HCT116 (cell line): ENCODE data around the gene KCND3.

ENCODE experiments used
- CEBPB ChIP-seq: IDR thresholded peaks from 2 replicates; pipeline ENCODE4 v1.6.1; 2012; ENCODE audit warnings: low read depth
- CTCF ChIP-seq, 3 experiments: fragments of 200-600 bp in 1 of 3; sonication (generic) in 1 of 3; IDR thresholded peaks in 2 of 3; conservative IDR thresholded peaks in 1 of 3; 2 replicates each; pipeline ENCODE4 v1.5.1; 2012 to 2017; ENCODE audit warnings: low read depth in 2 of 3, low read length in 2 of 3, antibody characterized with exemption in 1 of 3, borderline replicate concordance in 1 of 3, control low read depth in 1 of 3, mild to moderate bottlenecking in 1 of 3, mixed read lengths in 1 of 3, mixed run types in 1 of 3, moderate library complexity in 1 of 3; ENCODE audit not compliant: insufficient read depth in 1 of 3
- EZH2 ChIP-seq: fragments of 200-600 bp; sonication (generic); IDR thresholded peaks from 2 replicates; pipeline ENCODE4 v1.6.1; 2017; ENCODE audit warnings: antibody characterized with exemption, mixed run types
- MAX ChIP-seq: IDR thresholded peaks from 2 replicates; pipeline ENCODE4 v1.6.1; 2012
- POLR2A ChIP-seq: IDR thresholded peaks from 2 replicates; pipeline ENCODE4 v1.7.0; 2011; ENCODE audit warnings: borderline replicate concordance; ENCODE audit not compliant: insufficient read depth, insufficient read length; ENCODE audit errors: extremely low read depth
- REST ChIP-seq: IDR thresholded peaks from 2 replicates; pipeline ENCODE4 v1.6.1; 2012; ENCODE audit warnings: low read depth
- SP1 ChIP-seq: IDR thresholded peaks from 2 replicates; pipeline ENCODE4 v1.6.1; 2012; ENCODE audit warnings: low read depth

- TF ChIP-seq CTCF (IDR thresholded peaks at IDR 0.05 in 2 of 3, conservative IDR thresholded peaks at IDR 0.05 in 1 of 3; ENCODE audit: borderline replicate concordance in 1 of 3, insufficient read depth in 1 of 3, low read depth in 2 of 3, low read length in 2 of 3), result no peak
- TF ChIP-seq SP1, result no peak
- no peak for TF ChIP-seq EZH2
- no peak for TF ChIP-seq REST
- no peak for TF ChIP-seq MAX
- no peak for TF ChIP-seq CEBPB
- TF ChIP-seq POLR2A, result no peak
Observed at GRCh38 chr1:111921948-111922347, 67.5 kb downstream of the KCND3 start.
